ENCODE results near the gene ATP10A.
"Not testable (repeated sequence)": the region's sequence is repeated elsewhere in the genome, so short reads cannot be mapped to it uniquely, and the experiment has no call there.

The ATP10A gene

DNA sequence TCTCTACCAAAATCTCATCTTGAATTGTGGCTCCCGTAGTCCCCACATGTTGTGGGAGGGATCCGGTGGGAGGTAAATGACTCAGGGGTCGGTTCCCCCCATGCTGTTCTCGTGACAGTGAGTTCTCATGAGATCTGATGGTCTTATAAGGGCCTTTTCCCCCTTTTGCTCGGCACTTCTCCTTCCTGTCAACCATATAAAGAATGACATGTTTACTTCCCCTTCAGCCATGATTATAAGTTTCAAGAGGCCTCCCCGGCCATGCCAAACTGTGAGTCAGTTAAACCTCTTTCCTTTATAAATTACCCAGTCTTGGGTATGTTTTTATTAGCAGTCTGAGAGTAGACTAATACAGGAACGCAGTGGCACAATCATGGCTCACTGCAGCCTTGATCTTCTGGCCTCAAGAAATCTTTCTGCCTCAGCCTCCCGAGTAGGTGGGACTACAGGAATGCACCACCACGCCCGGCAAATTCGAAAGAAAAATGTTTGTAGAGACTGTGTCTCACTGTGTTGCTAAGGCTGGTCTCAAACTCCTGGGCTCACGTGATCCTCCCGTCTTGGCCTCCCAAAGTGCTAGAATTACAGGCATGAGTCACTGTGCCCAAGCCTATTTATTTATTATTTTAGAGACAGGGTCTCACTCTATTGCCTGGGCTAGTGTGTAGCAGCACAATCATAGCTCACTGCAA, 101.0 kb downstream of the ATP10A start:
- no peak for DNase-seq
- Histone ChIP-seq H3K27ac (peak overlapping the region; percentile 2 to 29), H3K36me3 (peaks cover 0 to 14% (median 9%) of the 10 kb centered on the region in 3 donors), H3K9me3 (no peaks in the 10 kb centered on the region), H3K4me1 (peaks cover 0 to 34% (median 3%) of the 10 kb centered on the region in 4 donors), H3K27me3 (no peaks in the 10 kb centered on the region), H3K4me3 (no peak overlapping the region)
- intact Hi-C loops (cut with DNase I; ENCODE audit: low total_unique reads): no loop called here
- TF ChIP-seq, protein P1, sequence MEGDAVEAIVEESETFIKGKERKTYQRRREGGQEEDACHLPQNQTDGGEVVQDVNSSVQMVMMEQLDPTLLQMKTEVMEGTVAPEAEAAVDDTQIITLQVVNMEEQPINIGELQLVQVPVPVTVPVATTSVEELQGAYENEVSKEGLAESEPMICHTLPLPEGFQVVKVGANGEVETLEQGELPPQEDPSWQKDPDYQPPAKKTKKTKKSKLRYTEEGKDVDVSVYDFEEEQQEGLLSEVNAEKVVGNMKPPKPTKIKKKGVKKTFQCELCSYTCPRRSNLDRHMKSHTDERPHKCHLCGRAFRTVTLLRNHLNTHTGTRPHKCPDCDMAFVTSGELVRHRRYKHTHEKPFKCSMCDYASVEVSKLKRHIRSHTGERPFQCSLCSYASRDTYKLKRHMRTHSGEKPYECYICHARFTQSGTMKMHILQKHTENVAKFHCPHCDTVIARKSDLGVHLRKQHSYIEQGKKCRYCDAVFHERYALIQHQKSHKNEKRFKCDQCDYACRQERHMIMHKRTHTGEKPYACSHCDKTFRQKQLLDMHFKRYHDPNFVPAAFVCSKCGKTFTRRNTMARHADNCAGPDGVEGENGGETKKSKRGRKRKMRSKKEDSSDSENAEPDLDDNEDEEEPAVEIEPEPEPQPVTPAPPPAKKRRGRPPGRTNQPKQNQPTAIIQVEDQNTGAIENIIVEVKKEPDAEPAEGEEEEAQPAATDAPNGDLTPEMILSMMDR (IDR thresholded peaks at IDR 0.05): no peak

- no peak overlapping the region for H3K4me3 ChIP-seq
- intact Hi-C loops (cut with DNase I; ENCODE audit: low total_unique reads): no loop called here
- DNase-seq: no peak
- H3K36me3 ChIP-seq: peaks cover 0 to 7% (median 2%) of the 10 kb centered on the region in 3 donors
- H3K27me3 ChIP-seq: no peaks in the 10 kb centered on the region
- no peak overlapping the region for H3K27ac ChIP-seq
- peaks cover 0 to 52% (median 8%) of the 10 kb centered on the region in 4 donors for H3K4me1 ChIP-seq
- TF ChIP-seq, protein P1 (IDR thresholded peaks at IDR 0.05): no peak
- no peaks in the 10 kb centered on the region for H3K9me3 ChIP-seq
Observed at GRCh38 chr15:25759421-25759820, 103.7 kb downstream of the ATP10A start.

DNA sequence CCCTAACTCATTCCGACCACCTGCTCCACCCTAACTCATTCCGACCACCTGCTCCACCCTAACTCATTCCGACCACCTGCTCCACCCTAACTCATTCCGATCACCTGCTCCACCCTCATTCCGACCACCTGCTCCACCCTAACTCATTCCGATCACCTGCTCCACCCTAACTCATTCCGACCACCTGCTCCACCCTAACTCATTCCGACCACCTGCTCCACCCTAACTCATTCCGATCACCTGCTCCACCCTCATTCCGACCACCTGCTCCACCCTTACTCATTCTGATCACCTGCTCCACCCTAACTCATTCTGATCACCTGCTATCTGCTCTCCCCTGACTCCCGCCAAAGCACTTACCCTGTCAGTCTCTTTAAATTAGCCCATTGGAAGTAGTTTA, 104.5 kb downstream of the ATP10A start:
- H3K36me3 ChIP-seq; H3K27ac ChIP-seq; H3K9me3 ChIP-seq; H3K4me3 ChIP-seq; intact Hi-C loops (cut with DNase I; ENCODE audit: low total_unique reads); DNase-seq; H3K27me3 ChIP-seq: not testable (repeated sequence)
- peaks cover 0 to 53% (median 8%) of the 10 kb centered on the region in 4 donors for H3K4me1 ChIP-seq

- H3K27ac ChIP-seq: peak overlapping the region; percentile 68
- intact Hi-C loops (cut with DNase I; ENCODE audit: low total_unique reads): no loop called here
Observed at GRCh38 chr15:25743548-25744275, 119.4 kb downstream of the ATP10A start.

GRCh38 chr15:25742776-25743547, 120.2 kb downstream of the ATP10A start:
- no peaks in the 10 kb centered on the region for H3K36me3 ChIP-seq
- intact Hi-C loops (cut with DNase I; ENCODE audit: low total_unique reads): no loop called here
- TF ChIP-seq, protein P1 (IDR thresholded peaks at IDR 0.05): no peak

More at GRCh38 chr15:25743548-25744275, 119.4 kb downstream of the ATP10A start:
- no peak for DNase-seq
- no peak overlapping the region for H3K4me3 ChIP-seq
- TF ChIP-seq, protein P1 (IDR thresholded peaks at IDR 0.05): no peak
- no peaks in the 10 kb centered on the region for H3K36me3 ChIP-seq
- no peaks in the 10 kb centered on the region for H3K9me3 ChIP-seq
- H3K4me1 ChIP-seq: peaks cover 0 to 70% (median 40%) of the 10 kb centered on the region in 4 donors
- no peaks in the 10 kb centered on the region for H3K27me3 ChIP-seq

More at GRCh38 chr15:25742776-25743547, 120.2 kb downstream of the ATP10A start:
- H3K4me3 ChIP-seq: no peak overlapping the region
- H3K27ac ChIP-seq: peak overlapping the region; percentile 68
- DNase-seq: no peak
- no peaks in the 10 kb centered on the region for H3K27me3 ChIP-seq
- H3K9me3 ChIP-seq: no peaks in the 10 kb centered on the region
- peaks cover 0 to 78% (median 47%) of the 10 kb centered on the region in 4 donors for H3K4me1 ChIP-seq
